ENCODE data around the gene SORCS2. TPM values are rescaled to one million over a fixed set of nuclear protein-coding genes. Genes with fewer than 3 reads are reported as not detected.

The SORCS2 gene
- total RNA-seq, 4 donors from 2014 or later = 0.07 to 1.2 (median 0.11) TPM

GRCh38 chr4:7558436-7558835, 366.1 kb downstream of the SORCS2 start:
- ATAC-seq (no peak), DNase-seq (no peak)
- Histone ChIP-seq H3K9me3 (peaks cover 0 to 5% (median 1%) of the 10 kb centered on the region in 3 donors), H3K27me3 (no peaks in the 10 kb centered on the region), H3K4me1 (no peaks in the 10 kb centered on the region), H3K27ac (no peak overlapping the region), H3K36me3 (no peaks in the 10 kb centered on the region), H3K4me3 (no peak overlapping the region)
- intact Hi-C loops (cut with DNase I; ENCODE audit: low total_unique reads) = no loop called here
- TF ChIP-seq CTCF (IDR thresholded peaks at IDR 0.05 in 4 of 5, conservative IDR thresholded peaks at IDR 0.05 in 1 of 5) (no peak), POLR2A (IDR thresholded peaks at IDR 0.05) (no peak)
- in situ Hi-C loops (cut with MboI; ENCODE audit: low sequenced_read_pairs in 4 of 4) = no loop called here

- Histone ChIP-seq H3K4me3 (no peak overlapping the region), H3K36me3 (no peaks in the 10 kb centered on the region), H3K9me3 (no peaks in the 10 kb centered on the region), H3K27me3 (no peaks in the 10 kb centered on the region), H3K27ac (no peak overlapping the region), H3K4me1 (no peaks in the 10 kb centered on the region)
- no peak for DNase-seq
- in situ Hi-C loops (cut with MboI; ENCODE audit: low sequenced_read_pairs in 4 of 4) (no loop called here), intact Hi-C loops (cut with DNase I; ENCODE audit: low total_unique reads) (no loop called here)
- ATAC-seq = no peak
- TF ChIP-seq POLR2A (IDR thresholded peaks at IDR 0.05) (no peak), CTCF (IDR thresholded peaks at IDR 0.05 in 4 of 5, conservative IDR thresholded peaks at IDR 0.05 in 1 of 5) (no peak)
Observed at GRCh38 chr4:7559316-7559715, 367.0 kb downstream of the SORCS2 start.

- intact Hi-C loops (cut with DNase I; ENCODE audit: low total_unique reads) (no loop called here), in situ Hi-C loops (cut with MboI; ENCODE audit: low sequenced_read_pairs in 4 of 4) (no loop called here)
- H3K27ac ChIP-seq = no peak overlapping the region
- TF ChIP-seq CTCF (IDR thresholded peaks at IDR 0.05 in 4 of 5, conservative IDR thresholded peaks at IDR 0.05 in 1 of 5) (no peak), POLR2A (IDR thresholded peaks at IDR 0.05) (no peak)
- no peaks in the 10 kb centered on the region for H3K27me3 ChIP-seq
- no peak overlapping the region for H3K4me3 ChIP-seq
- no peaks in the 10 kb centered on the region for H3K4me1 ChIP-seq
- H3K9me3 ChIP-seq = no peaks in the 10 kb centered on the region
- no peaks in the 10 kb centered on the region for H3K36me3 ChIP-seq
- no peak for ATAC-seq
- no peak for DNase-seq
Observed at GRCh38 chr4:7559741-7560395, 367.5 kb downstream of the SORCS2 start.

- TF ChIP-seq POLR2A (IDR thresholded peaks at IDR 0.05) (no peak), CTCF (IDR thresholded peaks at IDR 0.05 in 4 of 5, conservative IDR thresholded peaks at IDR 0.05 in 1 of 5) (no peak)
- ATAC-seq = no peak
Observed at GRCh38 chr4:7561557-7561956, 369.2 kb downstream of the SORCS2 start.

GRCh38 chr4:7564242-7564641, 371.9 kb downstream of the SORCS2 start:
- in situ Hi-C loops (cut with MboI; ENCODE audit: low sequenced_read_pairs in 4 of 4) = no loop called here
- Histone ChIP-seq H3K27ac (no peak overlapping the region), H3K4me3 (no peak overlapping the region), H3K36me3 (no peaks in the 10 kb centered on the region), H3K27me3 (no peaks in the 10 kb centered on the region), H3K4me1 (no peaks in the 10 kb centered on the region), H3K9me3 (no peaks in the 10 kb centered on the region)
- ATAC-seq (no peak), DNase-seq (no peak)
- TF ChIP-seq POLR2A (IDR thresholded peaks at IDR 0.05) = no peak
- TF ChIP-seq CTCF (IDR thresholded peaks at IDR 0.05 in 4 of 5, conservative IDR thresholded peaks at IDR 0.05 in 1 of 5) = no peak
- intact Hi-C loops (cut with DNase I; ENCODE audit: low total_unique reads) = no loop called here

More at GRCh38 chr4:7561557-7561956, 369.2 kb downstream of the SORCS2 start:
- in situ Hi-C loops (cut with MboI; ENCODE audit: low sequenced_read_pairs in 4 of 4) = no loop called here
- Histone ChIP-seq H3K4me3 (no peak overlapping the region), H3K4me1 (no peaks in the 10 kb centered on the region), H3K27me3 (no peaks in the 10 kb centered on the region), H3K27ac (no peak overlapping the region), H3K9me3 (no peaks in the 10 kb centered on the region), H3K36me3 (no peaks in the 10 kb centered on the region)
- DNase-seq = no peak
- intact Hi-C loops (cut with DNase I; ENCODE audit: low total_unique reads) = no loop called here

Measured in gastrocnemius medialis (tissue), 4 donors.